ENCODE data around the gene PDZRN4.
"Not testable (repeated sequence)": the region's sequence is repeated elsewhere in the genome, so short reads cannot be mapped to it uniquely, and the experiment has no call there.

PDZRN4 gene

DNA sequence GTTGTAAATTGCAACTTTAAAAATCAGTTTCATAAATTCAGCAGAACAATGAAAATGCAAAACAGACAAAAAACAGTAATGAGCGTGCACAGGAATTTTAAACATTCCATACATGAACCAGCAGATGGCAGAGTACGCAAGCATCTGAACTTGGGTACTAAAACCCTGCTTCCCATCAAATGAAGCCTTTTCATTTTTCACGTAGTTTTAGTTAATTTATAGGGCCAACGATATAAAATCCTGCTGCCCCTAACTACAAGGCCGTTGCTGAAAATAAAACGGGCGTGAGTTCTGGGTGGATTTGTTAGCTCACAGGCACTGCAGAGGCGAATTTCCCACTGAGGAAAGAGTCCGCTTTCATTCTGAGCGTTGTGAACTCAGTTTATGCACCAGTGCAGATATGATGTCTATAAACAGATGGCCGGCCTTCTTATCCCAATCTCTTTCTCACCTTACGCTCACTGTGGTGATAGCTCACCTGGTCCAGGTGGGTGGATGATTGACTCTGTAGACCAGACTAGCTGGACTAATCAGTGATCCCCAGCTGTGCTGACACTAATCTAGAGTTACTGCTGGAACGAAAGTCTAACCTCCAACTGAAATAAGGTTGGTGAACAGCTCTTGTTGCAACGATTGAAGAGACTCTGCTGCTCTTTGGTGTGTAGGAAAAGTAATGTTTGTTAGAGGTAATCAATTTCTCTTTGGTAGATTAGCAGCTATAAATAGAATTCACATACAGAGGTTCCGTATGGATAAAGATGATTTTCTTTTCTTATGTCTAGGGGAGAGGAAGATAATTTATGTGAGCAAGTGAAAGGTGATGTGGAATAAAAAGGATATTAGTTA lies 89.2 kb downstream of the PDZRN4 start:
- no peaks in the 10 kb centered on the region for H3K36me3 ChIP-seq (ENCODE audit: control insufficient read depth in 1 of 2, insufficient read depth in 2 of 2, low read length in 2 of 2)
- no peaks in the 10 kb centered on the region for H3K9me3 ChIP-seq (ENCODE audit: insufficient read depth, low read depth, low read length)
- H3K4ac ChIP-seq (ENCODE audit: low read depth, low read length), result no peak overlapping the region
- no peak overlapping the region for H2BK5ac ChIP-seq (ENCODE audit: low read depth, low read length, poor library complexity)
- no peak overlapping the region for H3K18ac ChIP-seq (ENCODE audit: low read length)
- WGBS (ENCODE audit: extremely low coverage, insufficient coverage, insufficient read length), result no CpG with 5 or more reads among the region's 15 CpGs
- no peaks in the 10 kb centered on the region for H3K27me3 ChIP-seq (ENCODE audit: insufficient read depth, low read length)
- H4K12ac ChIP-seq (ENCODE audit: low read depth, low read length), result peak overlapping the region; percentile 57
- no peak overlapping the region for H2BK120ac ChIP-seq (ENCODE audit: insufficient read depth, low read length, poor library complexity)
- DNase-seq, result peak; percentile 6 to 56
- H3K4me3 ChIP-seq (ENCODE audit: low read depth, low read length), result no peak overlapping the region
- H2AFZ ChIP-seq (ENCODE audit: insufficient read depth, low read length, poor library complexity), result no peak overlapping the region
- H3K79me2 ChIP-seq (ENCODE audit: control insufficient read depth, insufficient read depth, low read length, poor library complexity), result no peaks in the 10 kb centered on the region
- H4K91ac ChIP-seq (ENCODE audit: low read depth, low read length), result no peak overlapping the region
- no peak overlapping the region for H3K14ac ChIP-seq (ENCODE audit: low read length)
- H3K9ac ChIP-seq (ENCODE audit: low read length), result no peak overlapping the region
- H2AK5ac ChIP-seq (ENCODE audit: low read length), result no peak overlapping the region
- H3K4me2 ChIP-seq (ENCODE audit: low read length), result no peak overlapping the region
- no peak overlapping the region for H4K8ac ChIP-seq (ENCODE audit: low read depth, low read length)
- H3K27ac ChIP-seq (ENCODE audit: low read depth, low read length), result no peak overlapping the region
- no peak overlapping the region for H3K23ac ChIP-seq (ENCODE audit: low read length)
- H3K4me1 ChIP-seq (ENCODE audit: control insufficient read depth in 1 of 2, insufficient read depth in 2 of 2, low read length in 2 of 2), result no peaks in the 10 kb centered on the region
- H2BK12ac ChIP-seq (ENCODE audit: low read length), result peak overlapping the region; percentile 53
- no peaks in the 10 kb centered on the region for H3K79me1 ChIP-seq (ENCODE audit: low read length)

- Histone ChIP-seq H3K27ac (ENCODE audit: low read depth, low read length) (no peak overlapping the region), H3K23ac (ENCODE audit: low read length) (no peak overlapping the region), H3K4me3 (ENCODE audit: low read depth, low read length) (no peak overlapping the region), H3K9me3 (ENCODE audit: insufficient read depth, low read depth, low read length) (no peaks in the 10 kb centered on the region), H3K9ac (ENCODE audit: low read length) (no peak overlapping the region), H2AK5ac (ENCODE audit: low read length) (no peak overlapping the region), H2BK120ac (ENCODE audit: insufficient read depth, low read length, poor library complexity) (no peak overlapping the region), H2BK12ac (ENCODE audit: low read length) (no peak overlapping the region), H3K36me3 (ENCODE audit: control insufficient read depth in 1 of 2, insufficient read depth in 2 of 2, low read length in 2 of 2) (no peaks in the 10 kb centered on the region), H3K79me2 (ENCODE audit: control insufficient read depth, insufficient read depth, low read length, poor library complexity) (no peaks in the 10 kb centered on the region), H3K4me1 (ENCODE audit: control insufficient read depth in 1 of 2, insufficient read depth in 2 of 2, low read length in 2 of 2) (no peaks in the 10 kb centered on the region), H4K8ac (ENCODE audit: low read depth, low read length) (no peak overlapping the region), H3K79me1 (ENCODE audit: low read length) (no peaks in the 10 kb centered on the region), H2BK5ac (ENCODE audit: low read depth, low read length, poor library complexity) (no peak overlapping the region), H3K4me2 (ENCODE audit: low read length) (no peak overlapping the region), H3K4ac (ENCODE audit: low read depth, low read length) (no peak overlapping the region), H3K14ac (ENCODE audit: low read length) (no peak overlapping the region), H4K91ac (ENCODE audit: low read depth, low read length) (no peak overlapping the region), H2AFZ (ENCODE audit: insufficient read depth, low read length, poor library complexity) (no peak overlapping the region), H4K12ac (ENCODE audit: low read depth, low read length) (no peak overlapping the region), H3K18ac (ENCODE audit: low read length) (no peak overlapping the region), H3K27me3 (ENCODE audit: insufficient read depth, low read length) (no peaks in the 10 kb centered on the region)
- no CpG with 5 or more reads among the region's 3 CpGs for WGBS (ENCODE audit: extremely low coverage, insufficient coverage, insufficient read length)
- DNase-seq, result no peak
Measured at GRCh38 chr12:41277946-41278267, 89.8 kb downstream of the PDZRN4 start.

GRCh38 chr12:41280341-41281095 lies 92.4 kb downstream of the PDZRN4 start:
- no CpG with 5 or more reads among the region's 14 CpGs for WGBS (ENCODE audit: extremely low coverage, insufficient coverage, insufficient read length)
- not testable (repeated sequence) for H3K9me3 ChIP-seq (ENCODE audit: insufficient read depth, low read depth, low read length)

GRCh38 chr12:41285470-41285869 lies 97.3 kb downstream of the PDZRN4 start:
- not testable (repeated sequence) for H3K9me3 ChIP-seq (ENCODE audit: insufficient read depth, low read depth, low read length); H3K23ac ChIP-seq (ENCODE audit: low read length); H3K4me3 ChIP-seq (ENCODE audit: low read depth, low read length); H3K27me3 ChIP-seq (ENCODE audit: insufficient read depth, low read length); H2BK5ac ChIP-seq (ENCODE audit: low read depth, low read length, poor library complexity); H2BK12ac ChIP-seq (ENCODE audit: low read length); H4K12ac ChIP-seq (ENCODE audit: low read depth, low read length); DNase-seq; H2AFZ ChIP-seq (ENCODE audit: insufficient read depth, low read length, poor library complexity); H2BK120ac ChIP-seq (ENCODE audit: insufficient read depth, low read length, poor library complexity); H3K79me2 ChIP-seq (ENCODE audit: control insufficient read depth, insufficient read depth, low read length, poor library complexity); H3K18ac ChIP-seq (ENCODE audit: low read length); H3K27ac ChIP-seq (ENCODE audit: low read depth, low read length); H3K36me3 ChIP-seq (ENCODE audit: control insufficient read depth in 1 of 2, insufficient read depth in 2 of 2, low read length in 2 of 2); H3K14ac ChIP-seq (ENCODE audit: low read length); H2AK5ac ChIP-seq (ENCODE audit: low read length); H3K4ac ChIP-seq (ENCODE audit: low read depth, low read length); H4K91ac ChIP-seq (ENCODE audit: low read depth, low read length); H3K9ac ChIP-seq (ENCODE audit: low read length); H3K79me1 ChIP-seq (ENCODE audit: low read length); H3K4me2 ChIP-seq (ENCODE audit: low read length); H3K4me1 ChIP-seq (ENCODE audit: control insufficient read depth in 1 of 2, insufficient read depth in 2 of 2, low read length in 2 of 2); H4K8ac ChIP-seq (ENCODE audit: low read depth, low read length)
- WGBS (ENCODE audit: extremely low coverage, insufficient coverage, insufficient read length), result no CpG with 5 or more reads among the region's 2 CpGs

More at GRCh38 chr12:41280341-41281095, 92.4 kb downstream of the PDZRN4 start:
- not testable (repeated sequence) for H3K27me3 ChIP-seq (ENCODE audit: insufficient read depth, low read length); H3K79me1 ChIP-seq (ENCODE audit: low read length); H3K4me2 ChIP-seq (ENCODE audit: low read length); H3K9ac ChIP-seq (ENCODE audit: low read length); H3K79me2 ChIP-seq (ENCODE audit: control insufficient read depth, insufficient read depth, low read length, poor library complexity); H3K23ac ChIP-seq (ENCODE audit: low read length); DNase-seq; H4K8ac ChIP-seq (ENCODE audit: low read depth, low read length); H3K4ac ChIP-seq (ENCODE audit: low read depth, low read length); H3K27ac ChIP-seq (ENCODE audit: low read depth, low read length); H3K14ac ChIP-seq (ENCODE audit: low read length); H3K36me3 ChIP-seq (ENCODE audit: control insufficient read depth in 1 of 2, insufficient read depth in 2 of 2, low read length in 2 of 2); H3K4me3 ChIP-seq (ENCODE audit: low read depth, low read length); H2BK12ac ChIP-seq (ENCODE audit: low read length); H4K91ac ChIP-seq (ENCODE audit: low read depth, low read length); H2AFZ ChIP-seq (ENCODE audit: insufficient read depth, low read length, poor library complexity); H4K12ac ChIP-seq (ENCODE audit: low read depth, low read length); H2BK5ac ChIP-seq (ENCODE audit: low read depth, low read length, poor library complexity); H3K18ac ChIP-seq (ENCODE audit: low read length); H2BK120ac ChIP-seq (ENCODE audit: insufficient read depth, low read length, poor library complexity); H3K4me1 ChIP-seq (ENCODE audit: control insufficient read depth in 1 of 2, insufficient read depth in 2 of 2, low read length in 2 of 2); H2AK5ac ChIP-seq (ENCODE audit: low read length)

Measured in trophoblast cell (in vitro differentiated cells and primary cell).